Ishikawa (cell line): ENCODE results near the gene SUPT7L.

Experiments
- CEBPB ChIP-seq: IDR thresholded peaks from 2 replicates; pipeline ENCODE4 v1.6.1; 2012
- CREB1 ChIP-seq: IDR thresholded peaks from 2 replicates; pipeline ENCODE4 v1.6.1; 2012; ENCODE audit warnings: low read depth
- EGR1 ChIP-seq: IDR thresholded peaks from 2 replicates; pipeline ENCODE4 v1.6.1; 2012
- EP300 ChIP-seq: IDR thresholded peaks from 2 replicates; pipeline ENCODE4 v1.6.1; 2012; ENCODE audit warnings: borderline replicate concordance
- FOXM1 ChIP-seq: IDR thresholded peaks from 2 replicates; pipeline ENCODE4 v1.6.1; 2012; ENCODE audit warnings: low read depth, borderline replicate concordance
- MAX ChIP-seq: IDR thresholded peaks from 2 replicates; pipeline ENCODE4 v1.6.1; 2012
- RAD21 ChIP-seq: IDR thresholded peaks from 2 replicates; pipeline ENCODE4 v1.6.1; 2012; ENCODE audit warnings: low read depth
- REST ChIP-seq: IDR thresholded peaks from 2 replicates; pipeline ENCODE4 v1.6.1; 2012; ENCODE audit warnings: low read depth, mild to moderate bottlenecking
- TAF1 ChIP-seq: IDR thresholded peaks from 2 replicates; pipeline ENCODE4 v1.6.1; 2012; ENCODE audit warnings: low read depth, mild to moderate bottlenecking
- TCF12 ChIP-seq: IDR thresholded peaks from 2 replicates; pipeline ENCODE4 v1.6.1; 2012; ENCODE audit warnings: low read depth
- TEAD4 ChIP-seq: IDR thresholded peaks from 2 replicates; pipeline ENCODE4 v1.6.1; 2012
- YY1 ChIP-seq: IDR thresholded peaks from 2 replicates; pipeline ENCODE4 v1.6.1; 2012; ENCODE audit warnings: low read depth
- ZBTB7A ChIP-seq: IDR thresholded peaks from 2 replicates; pipeline ENCODE4 v1.6.1; 2012; ENCODE audit warnings: low read depth
- TF ChIP-seq, protein P1 (sequence below): IDR thresholded peaks from 2 replicates; pipeline ENCODE4 v1.6.1; 2012

DNA sequence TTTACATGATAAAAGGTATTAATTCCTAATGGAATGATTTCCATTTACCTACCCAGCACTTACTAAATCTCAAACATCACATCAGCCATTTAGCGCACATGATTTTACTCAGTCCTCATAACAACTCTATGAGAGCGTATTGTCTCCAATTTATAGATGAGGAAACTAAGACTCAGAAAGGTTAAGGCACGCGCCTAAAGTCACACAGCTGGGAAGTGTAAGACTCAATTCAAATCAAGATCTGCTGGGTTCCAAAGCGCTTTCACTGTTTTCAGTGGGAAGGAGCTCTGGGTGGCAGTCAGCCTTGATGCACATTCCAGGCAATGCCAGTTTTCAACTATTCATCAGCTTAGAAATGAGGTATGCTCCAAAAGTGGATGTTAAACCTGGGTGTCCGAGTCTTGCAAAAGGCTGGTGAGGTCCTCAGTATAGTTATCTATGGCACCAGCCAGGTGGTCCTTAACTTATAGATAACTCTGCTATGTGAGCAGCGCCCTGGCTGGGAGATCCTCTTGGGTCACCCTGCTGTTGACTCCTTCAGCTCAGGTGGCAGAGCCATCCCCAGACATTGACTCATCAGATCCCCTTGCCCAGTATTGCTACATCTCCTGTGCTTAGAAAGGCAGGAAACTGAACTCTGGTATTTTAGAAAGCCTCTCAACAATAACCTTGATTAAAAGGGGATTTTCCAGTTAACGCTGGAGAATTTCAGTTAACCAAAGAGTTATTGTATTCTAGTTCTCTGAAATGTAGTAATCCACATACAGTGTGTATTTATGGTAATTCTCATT lies 47.4 kb upstream of the SUPT7L start:
- TF ChIP-seq EGR1 (no peak), REST (no peak), TAF1 (no peak), CEBPB (no peak), RAD21 (no peak), TEAD4 (no peak), ZBTB7A (no peak), EP300 (no peak), FOXM1 (no peak), CREB1 (no peak), MAX (no peak), YY1 (no peak), TCF12 (no peak)
- TF ChIP-seq, protein P1, sequence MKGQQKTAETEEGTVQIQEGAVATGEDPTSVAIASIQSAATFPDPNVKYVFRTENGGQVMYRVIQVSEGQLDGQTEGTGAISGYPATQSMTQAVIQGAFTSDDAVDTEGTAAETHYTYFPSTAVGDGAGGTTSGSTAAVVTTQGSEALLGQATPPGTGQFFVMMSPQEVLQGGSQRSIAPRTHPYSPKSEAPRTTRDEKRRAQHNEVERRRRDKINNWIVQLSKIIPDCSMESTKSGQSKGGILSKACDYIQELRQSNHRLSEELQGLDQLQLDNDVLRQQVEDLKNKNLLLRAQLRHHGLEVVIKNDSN: no peak
